Fibroblast of upper back skin (primary cell): Measurements from ENCODE around the gene CHRNA9.
A peak's percentile ranks its signal among the peaks of the same experiment; 100 is the strongest.

Experiments
- DNase-seq: peaks from one replicate; pipeline ENCODE4 v3.0.0-alpha.2; 2013

The CHRNA9 gene

GRCh38 chr4:40309250-40309774, 25.8 kb upstream of the CHRNA9 start:
- peak; percentile 81 for DNase-seq

- no peak for DNase-seq
Measured at GRCh38 chr4:40310225-40310624, 24.9 kb upstream of the CHRNA9 start.

- DNase-seq = no peak
Measured at GRCh38 chr4:40311811-40312346, 23.3 kb upstream of the CHRNA9 start.

- DNase-seq = no peak
Measured at GRCh38 chr4:40314951-40315350, 20.2 kb upstream of the CHRNA9 start.

GRCh38 chr4:40316333-40316781, 18.8 kb upstream of the CHRNA9 start:
- DNase-seq = peak; percentile 91

GRCh38 chr4:40316782-40317635, 18.1 kb upstream of the CHRNA9 start:
- peak; percentile 95 for DNase-seq

- DNase-seq = no peak
Measured at GRCh38 chr4:40317916-40318658, 17.0 kb upstream of the CHRNA9 start.

GRCh38 chr4:40321574-40322275, 13.4 kb upstream of the CHRNA9 start:
- peak; percentile 70 for DNase-seq

- no peak for DNase-seq
Measured at GRCh38 chr4:40322811-40323210, 12.3 kb upstream of the CHRNA9 start.

- no peak for DNase-seq
Measured at GRCh38 chr4:40323866-40324265, 11.3 kb upstream of the CHRNA9 start.

GRCh38 chr4:40325406-40326019, 9.6 kb upstream of the CHRNA9 start:
- DNase-seq = peak; percentile 73

- no peak for DNase-seq
Measured at GRCh38 chr4:40327340-40327739, 7.8 kb upstream of the CHRNA9 start.

- DNase-seq = no peak
Measured at GRCh38 chr4:40328383-40328782, 6.8 kb upstream of the CHRNA9 start.

- DNase-seq = no peak
Measured at GRCh38 chr4:40329805-40330204, 5.3 kb upstream of the CHRNA9 start.

GRCh38 chr4:40330536-40330935, 4.6 kb upstream of the CHRNA9 start:
- no peak for DNase-seq

- DNase-seq = no peak
Measured at GRCh38 chr4:40331101-40331745, 3.9 kb upstream of the CHRNA9 start.

- DNase-seq = no peak
Measured at GRCh38 chr4:40331961-40332360, 3.2 kb upstream of the CHRNA9 start.

- DNase-seq = peak; percentile 92
Measured at GRCh38 chr4:40333921-40334352, 1.2 kb upstream of the CHRNA9 start.

GRCh38 chr4:40335525-40335894, 377 bp downstream of the CHRNA9 start:
- DNase-seq = peak; percentile 78

- no peak for DNase-seq
Measured at GRCh38 chr4:40337051-40337450, 1.9 kb downstream of the CHRNA9 start.

- no peak for DNase-seq
Measured at GRCh38 chr4:40337523-40337922, 2.4 kb downstream of the CHRNA9 start.

GRCh38 chr4:40340030-40340429, 4.9 kb downstream of the CHRNA9 start:
- DNase-seq = peak; percentile 9
